ENCODE data around the gene OR5B3.

The OR5B3 gene

DNA sequence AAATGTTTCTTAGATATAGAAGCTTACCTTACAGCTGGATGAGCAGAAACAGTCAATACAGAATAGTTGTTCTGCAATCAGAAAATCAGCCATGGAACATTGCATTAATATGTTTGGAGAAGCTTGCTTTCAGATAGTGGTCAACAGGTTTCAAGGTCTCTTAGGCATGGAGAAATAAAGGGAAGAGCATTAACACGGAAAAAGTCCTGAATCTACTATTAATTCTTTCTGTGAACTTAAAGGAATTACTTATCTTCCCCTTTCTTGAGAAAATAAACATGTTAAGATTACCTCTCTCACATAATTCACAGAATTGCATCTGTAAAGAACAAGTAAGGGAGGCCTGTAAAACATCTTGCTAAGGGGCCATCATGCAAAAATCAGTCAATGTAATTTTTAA, at the start of gene OR5B3:
Gene OR5B3 (minus strand): TSS at position 101 of the 400 bp plus-strand sequence. CDS start 3,465 bp downstream, outside the sequence.
- TF ChIP-seq CTCF (IDR thresholded peaks at IDR 0.05), result no peak

DNA sequence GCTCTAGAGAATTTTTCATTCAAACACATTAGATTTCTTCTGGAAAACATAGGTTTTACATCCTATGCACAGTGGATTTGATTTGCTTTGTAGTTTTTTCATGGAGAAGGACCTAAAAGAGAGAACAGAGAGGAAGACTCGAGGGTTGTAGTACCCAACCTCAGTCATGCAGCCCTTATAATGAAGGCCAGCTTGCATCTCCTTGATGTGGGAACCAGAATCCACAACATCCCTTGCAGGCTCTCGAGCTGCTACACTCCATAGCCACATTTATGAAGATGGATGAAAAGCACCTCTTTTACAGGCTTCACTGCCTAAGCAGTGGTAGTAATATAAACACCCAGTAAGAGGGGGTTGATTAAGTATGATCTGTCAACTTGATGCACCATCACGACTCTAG, 44.9 kb upstream of the OR5B3 start:
- TF ChIP-seq CTCF (IDR thresholded peaks at IDR 0.05), result no peak

- TF ChIP-seq CTCF (IDR thresholded peaks at IDR 0.05), result no peak
Measured at GRCh38 chr11:58446294-58446693, 39.6 kb upstream of the OR5B3 start.

- no peak for TF ChIP-seq CTCF (IDR thresholded peaks at IDR 0.05)
Measured at GRCh38 chr11:58444300-58444699, 37.6 kb upstream of the OR5B3 start.

DNA sequence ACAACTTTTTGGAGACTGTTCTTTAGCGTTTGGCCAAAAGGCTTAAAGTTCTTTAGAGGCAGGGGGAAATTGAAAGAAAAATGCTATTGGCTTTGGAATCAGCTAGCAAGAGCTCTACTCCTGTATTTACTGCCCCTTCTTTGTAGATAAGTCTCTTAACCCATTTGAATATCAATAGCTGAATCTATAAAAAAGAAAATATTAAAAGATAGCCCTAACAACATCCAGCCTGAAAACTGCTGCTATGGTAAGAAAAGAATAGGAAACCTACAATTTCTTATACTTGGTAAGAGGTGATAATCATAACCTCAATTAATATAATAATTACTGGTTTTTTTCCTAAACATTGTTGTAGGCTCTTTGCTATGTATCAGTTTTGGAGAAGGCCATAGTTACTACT, 35.5 kb upstream of the OR5B3 start, which contains the start of gene OR5B12:
Gene OR5B12 (minus strand): TSS at position 101 of the 400 bp plus-strand sequence. CDS start 2,085 bp downstream, outside the sequence.
- TF ChIP-seq CTCF (IDR thresholded peaks at IDR 0.05), result no peak

DNA sequence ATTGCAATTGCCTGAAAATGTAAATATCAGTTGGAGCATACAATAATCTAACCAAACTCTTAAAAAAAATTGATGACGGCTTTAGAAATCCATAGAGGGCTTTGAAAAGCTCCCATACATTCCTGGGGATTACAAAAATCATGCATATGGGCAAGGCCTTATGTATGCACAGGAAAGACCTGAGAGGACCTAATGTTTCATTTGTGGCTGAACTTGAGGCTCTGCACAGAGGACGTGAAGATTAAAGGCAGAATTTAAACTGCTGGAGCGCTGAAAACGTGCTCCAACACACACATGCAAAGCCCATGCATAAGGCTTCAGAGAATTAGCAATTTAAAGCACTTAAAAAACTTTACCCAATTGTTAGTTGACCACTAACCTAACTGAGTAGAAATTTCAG, 31.8 kb upstream of the OR5B3 start:
- no peak for TF ChIP-seq CTCF (IDR thresholded peaks at IDR 0.05)

- no peak for TF ChIP-seq CTCF (IDR thresholded peaks at IDR 0.05)
Measured at GRCh38 chr11:58434217-58434616, 27.5 kb upstream of the OR5B3 start.

DNA sequence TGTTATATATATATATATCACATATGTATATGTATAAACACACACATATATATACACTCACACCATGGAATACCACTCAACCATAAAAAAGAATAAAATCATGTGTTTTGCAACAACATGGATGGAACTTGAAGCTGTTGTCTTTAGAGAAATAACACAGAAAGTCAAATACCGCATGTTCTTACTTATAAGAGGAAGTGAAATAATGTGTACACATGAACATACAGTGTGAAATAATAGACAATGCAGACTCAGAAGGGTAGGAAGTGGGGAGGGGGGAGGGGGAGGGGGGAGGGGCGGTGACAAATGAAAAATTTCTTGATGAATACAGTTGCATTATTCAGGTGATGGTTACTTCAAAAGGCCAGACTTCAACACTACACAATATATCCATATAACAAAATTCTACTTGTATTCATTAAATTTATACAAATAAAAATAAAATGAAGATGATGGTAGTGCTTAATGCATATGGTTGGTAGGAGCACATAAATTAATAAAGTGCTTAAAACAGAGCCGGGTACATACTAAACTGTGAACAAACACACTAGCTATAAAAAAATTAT, 27.0 kb upstream of the OR5B3 start:
- no peak for TF ChIP-seq CTCF (IDR thresholded peaks at IDR 0.05)

Data from LNCAP (cell line).